ENCODE data around the gene COL23A1. TPM values are rescaled to one million over a fixed set of nuclear protein-coding genes. Genes with fewer than 3 reads are reported as not detected.
A peak's percentile ranks its signal among the peaks of the same experiment; 100 is the strongest.

COL23A1 gene
- total and polyA plus RNA-seq, 2 of the 13 experiments (the other 11 are each of a cell fraction or from before 2014, with no cell fraction given) = not detected

DNA sequence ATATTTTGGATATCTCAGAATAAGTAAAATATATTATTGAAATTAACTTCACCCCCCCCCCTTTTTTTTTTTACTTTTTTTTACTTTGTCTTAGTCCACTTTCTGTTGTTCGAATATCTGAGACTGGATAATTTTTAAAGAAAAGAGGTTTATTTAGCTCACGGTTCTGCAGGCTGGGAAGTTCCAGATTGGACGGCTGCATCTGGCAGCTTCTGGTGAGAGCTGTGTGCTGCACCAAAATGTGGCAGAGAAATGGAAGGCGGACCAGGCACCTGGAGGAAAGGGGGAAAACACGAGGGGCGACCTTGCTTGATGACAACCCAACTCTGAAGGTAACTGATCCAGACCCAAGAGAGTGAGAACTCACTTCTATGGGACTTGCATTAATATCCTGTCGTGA, 397.4 kb downstream of the COL23A1 start:
- H4K20me1 ChIP-seq (ENCODE audit: insufficient read depth, low read length) = no peaks in the 10 kb centered on the region
- peaks cover 12% of the 10 kb centered on the region for H3K4me1 ChIP-seq (ENCODE audit: insufficient read depth, low read length)
- H3K79me2 ChIP-seq (ENCODE audit: insufficient read depth, low read length) = no peaks in the 10 kb centered on the region
- H3K9me3 ChIP-seq (ENCODE audit: low read length) = no peaks in the 10 kb centered on the region
- in situ Hi-C loops (cut with HindIII; ENCODE audit: extremely low pct_ligation_motif_present, low pct_unique_long_range_greater_than_20kb) = no loop called here
- intact Hi-C loops (cut with micrococcal nuclease; ENCODE audit: unreplicated experiment) = no loop called here
- ATAC-seq (no peak), FAIRE-seq (no peak), DNase-seq (ENCODE audit: low spot score) (no peak)
- H3K27ac ChIP-seq (ENCODE audit: extremely low read length, insufficient read depth, low read length) = no peak overlapping the region
- BruUV-seq (replicated peaks) = no TSS peak
- no peak overlapping the region for H2AFZ ChIP-seq (ENCODE audit: low read length)
- no peak overlapping the region for H3K9ac ChIP-seq (ENCODE audit: insufficient read depth, low read depth, low read length)
- 25% methylated on average over 7 of the region's 7 CpGs for WGBS (ENCODE audit: low lambda C conversion rate)
- H3K4me2 ChIP-seq (ENCODE audit: low read depth, low read length) = no peak overlapping the region
- ChIA-PET CTCF (ENCODE audit: low intra/inter-chr PET ratio, low total read pairs) (no interaction called here), POLR2A (no interaction called here)
- no peaks in the 10 kb centered on the region for H3K36me3 ChIP-seq (replicated peaks in 1 of 2; ENCODE audit: control insufficient read depth in 1 of 2, insufficient read depth in 2 of 2, low read length in 2 of 2)
- no peak overlapping the region for H3K4me3 ChIP-seq (replicated peaks in 1 of 3; ENCODE audit: insufficient read depth in 1 of 3, low read depth in 2 of 3, low read length in 3 of 3)
- H3K27me3 ChIP-seq (ENCODE audit: control insufficient read depth in 1 of 2, insufficient read depth in 2 of 2, low read length in 2 of 2) = peaks cover 0 to 22% of the 10 kb centered on the region in 2 experiments; a peak in 3 of 5 replicates
- TF ChIP-seq KAT2B (IDR thresholded peaks at IDR 0.05; ENCODE audit: borderline replicate concordance, low read depth, low read length) (no peak), ZNF564 (CRISPR knock-in tag; IDR thresholded peaks at IDR 0.05) (0 out of 2 replicates have a peak, but pooled peaks have one; percentile 68)

DNA sequence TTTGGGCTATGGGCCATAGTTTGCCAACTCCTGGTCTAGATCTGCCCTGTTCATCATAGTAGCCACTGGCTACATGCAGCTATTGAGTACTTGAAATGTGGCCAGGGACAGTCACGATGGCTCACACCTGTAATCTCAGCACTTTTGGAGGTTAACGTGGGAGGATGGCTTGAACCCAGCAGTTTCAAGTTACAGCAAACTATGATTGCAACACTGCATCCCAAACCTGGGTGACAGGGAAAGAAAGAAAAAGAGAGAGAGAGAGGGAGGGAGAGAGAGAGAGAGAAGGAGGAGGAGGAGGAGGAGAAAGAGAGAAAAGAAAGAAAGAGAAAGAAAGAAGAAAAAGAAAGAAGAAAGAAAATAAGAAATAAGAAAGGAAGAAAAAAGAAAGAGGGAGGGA, 397.9 kb downstream of the COL23A1 start:
- no peaks in the 10 kb centered on the region for H3K79me2 ChIP-seq (ENCODE audit: insufficient read depth, low read length)
- in situ Hi-C loops (cut with HindIII; ENCODE audit: extremely low pct_ligation_motif_present, low pct_unique_long_range_greater_than_20kb) = no loop called here
- ATAC-seq = no peak
- no peak overlapping the region for H3K9ac ChIP-seq (ENCODE audit: insufficient read depth, low read depth, low read length)
- no peaks in the 10 kb centered on the region for H4K20me1 ChIP-seq (ENCODE audit: insufficient read depth, low read length)
- H2AFZ ChIP-seq (ENCODE audit: low read length) = no peak overlapping the region
- no peaks in the 10 kb centered on the region for H3K9me3 ChIP-seq (ENCODE audit: low read length)
- POLR2A ChIA-PET = no interaction called here
- H3K4me3 ChIP-seq (replicated peaks in 1 of 3; ENCODE audit: insufficient read depth in 1 of 3, low read depth in 2 of 3, low read length in 3 of 3) = no peak overlapping the region
- no peaks in the 10 kb centered on the region for H3K36me3 ChIP-seq (replicated peaks in 1 of 2; ENCODE audit: control insufficient read depth in 1 of 2, insufficient read depth in 2 of 2, low read length in 2 of 2)
- no peak for DNase-seq (ENCODE audit: low spot score)
- no peak overlapping the region for H3K4me2 ChIP-seq (ENCODE audit: low read depth, low read length)
- peaks cover 0 to 22% of the 10 kb centered on the region in 2 experiments; a peak in 3 of 5 replicates for H3K27me3 ChIP-seq (ENCODE audit: control insufficient read depth in 1 of 2, insufficient read depth in 2 of 2, low read length in 2 of 2)
- no peak for TF ChIP-seq CBFB (CRISPR knock-in tag; IDR thresholded peaks at IDR 0.05)
- TF ChIP-seq, protein P1, sequence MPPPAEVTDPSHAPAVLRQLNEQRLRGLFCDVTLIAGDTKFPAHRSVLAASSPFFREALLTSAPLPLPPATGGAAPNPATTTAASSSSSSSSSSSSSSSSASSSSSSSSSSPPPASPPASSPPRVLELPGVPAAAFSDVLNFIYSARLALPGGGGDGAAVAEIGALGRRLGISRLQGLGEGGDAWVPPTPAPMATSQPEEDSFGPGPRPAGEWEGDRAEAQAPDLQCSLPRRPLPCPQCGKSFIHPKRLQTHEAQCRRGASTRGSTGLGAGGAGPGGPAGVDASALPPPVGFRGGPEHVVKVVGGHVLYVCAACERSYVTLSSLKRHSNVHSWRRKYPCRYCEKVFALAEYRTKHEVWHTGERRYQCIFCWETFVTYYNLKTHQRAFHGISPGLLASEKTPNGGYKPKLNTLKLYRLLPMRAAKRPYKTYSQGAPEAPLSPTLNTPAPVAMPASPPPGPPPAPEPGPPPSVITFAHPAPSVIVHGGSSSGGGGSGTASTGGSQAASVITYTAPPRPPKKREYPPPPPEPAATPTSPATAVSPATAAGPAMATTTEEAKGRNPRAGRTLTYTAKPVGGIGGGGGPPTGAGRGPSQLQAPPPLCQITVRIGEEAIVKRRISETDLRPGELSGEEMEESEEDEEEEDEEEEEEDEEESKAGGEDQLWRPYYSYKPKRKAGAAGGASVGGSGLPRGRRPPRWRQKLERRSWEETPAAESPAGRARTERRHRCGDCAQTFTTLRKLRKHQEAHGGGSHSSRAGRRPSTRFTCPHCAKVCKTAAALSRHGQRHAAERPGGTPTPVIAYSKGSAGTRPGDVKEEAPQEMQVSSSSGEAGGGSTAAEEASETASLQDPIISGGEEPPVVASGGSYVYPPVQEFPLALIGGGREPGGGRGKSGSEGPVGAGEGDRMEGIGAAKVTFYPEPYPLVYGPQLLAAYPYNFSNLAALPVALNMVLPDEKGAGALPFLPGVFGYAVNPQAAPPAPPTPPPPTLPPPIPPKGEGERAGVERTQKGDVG (CRISPR knock-in tag; IDR thresholded peaks at IDR 0.05; ENCODE audit: borderline replicate concordance) = no peak
- TF ChIP-seq ZNF598 (CRISPR knock-in tag; IDR thresholded peaks at IDR 0.05; ENCODE audit: borderline replicate concordance) = no peak
- TF ChIP-seq, protein P2, sequence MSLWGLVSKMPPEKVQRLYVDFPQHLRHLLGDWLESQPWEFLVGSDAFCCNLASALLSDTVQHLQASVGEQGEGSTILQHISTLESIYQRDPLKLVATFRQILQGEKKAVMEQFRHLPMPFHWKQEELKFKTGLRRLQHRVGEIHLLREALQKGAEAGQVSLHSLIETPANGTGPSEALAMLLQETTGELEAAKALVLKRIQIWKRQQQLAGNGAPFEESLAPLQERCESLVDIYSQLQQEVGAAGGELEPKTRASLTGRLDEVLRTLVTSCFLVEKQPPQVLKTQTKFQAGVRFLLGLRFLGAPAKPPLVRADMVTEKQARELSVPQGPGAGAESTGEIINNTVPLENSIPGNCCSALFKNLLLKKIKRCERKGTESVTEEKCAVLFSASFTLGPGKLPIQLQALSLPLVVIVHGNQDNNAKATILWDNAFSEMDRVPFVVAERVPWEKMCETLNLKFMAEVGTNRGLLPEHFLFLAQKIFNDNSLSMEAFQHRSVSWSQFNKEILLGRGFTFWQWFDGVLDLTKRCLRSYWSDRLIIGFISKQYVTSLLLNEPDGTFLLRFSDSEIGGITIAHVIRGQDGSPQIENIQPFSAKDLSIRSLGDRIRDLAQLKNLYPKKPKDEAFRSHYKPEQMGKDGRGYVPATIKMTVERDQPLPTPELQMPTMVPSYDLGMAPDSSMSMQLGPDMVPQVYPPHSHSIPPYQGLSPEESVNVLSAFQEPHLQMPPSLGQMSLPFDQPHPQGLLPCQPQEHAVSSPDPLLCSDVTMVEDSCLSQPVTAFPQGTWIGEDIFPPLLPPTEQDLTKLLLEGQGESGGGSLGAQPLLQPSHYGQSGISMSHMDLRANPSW (CRISPR knock-in tag; IDR thresholded peaks at IDR 0.05; ENCODE audit: borderline replicate concordance) = no peak
- TF ChIP-seq, protein P3, sequence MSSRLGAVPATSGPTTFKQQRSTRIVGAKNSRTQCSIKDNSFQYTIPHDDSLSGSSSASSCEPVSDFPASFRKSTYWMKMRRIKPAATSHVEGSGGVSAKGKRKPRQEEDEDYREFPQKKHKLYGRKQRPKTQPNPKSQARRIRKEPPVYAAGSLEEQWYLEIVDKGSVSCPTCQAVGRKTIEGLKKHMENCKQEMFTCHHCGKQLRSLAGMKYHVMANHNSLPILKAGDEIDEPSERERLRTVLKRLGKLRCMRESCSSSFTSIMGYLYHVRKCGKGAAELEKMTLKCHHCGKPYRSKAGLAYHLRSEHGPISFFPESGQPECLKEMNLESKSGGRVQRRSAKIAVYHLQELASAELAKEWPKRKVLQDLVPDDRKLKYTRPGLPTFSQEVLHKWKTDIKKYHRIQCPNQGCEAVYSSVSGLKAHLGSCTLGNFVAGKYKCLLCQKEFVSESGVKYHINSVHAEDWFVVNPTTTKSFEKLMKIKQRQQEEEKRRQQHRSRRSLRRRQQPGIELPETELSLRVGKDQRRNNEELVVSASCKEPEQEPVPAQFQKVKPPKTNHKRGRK (CRISPR knock-in tag; IDR thresholded peaks at IDR 0.05) = 0 out of 2 replicates have a peak, but pooled peaks have one; percentile 43
- TF ChIP-seq ZBTB42 (CRISPR knock-in tag; IDR thresholded peaks at IDR 0.05) = no peak
- intact Hi-C loops (cut with micrococcal nuclease; ENCODE audit: unreplicated experiment) = no loop called here
- no TSS peak for BruUV-seq (replicated peaks)
- WGBS (ENCODE audit: low lambda C conversion rate) = 8% methylated on average over 2 of the region's 2 CpGs
- FAIRE-seq = no peak
- peaks cover 12% of the 10 kb centered on the region for H3K4me1 ChIP-seq (ENCODE audit: insufficient read depth, low read length)
- H3K27ac ChIP-seq (ENCODE audit: extremely low read length, insufficient read depth, low read length) = no peak overlapping the region
- CTCF ChIA-PET (ENCODE audit: low intra/inter-chr PET ratio, low total read pairs) = no interaction called here
